ENCODE data around the gene NCAM1.

NCAM1 gene

GRCh38 chr11:113176599-113177360 lies 215.6 kb downstream of the NCAM1 start:
- no peak for DNase-seq

GRCh38 chr11:113177671-113178070 lies 216.5 kb downstream of the NCAM1 start:
- DNase-seq = no peak

GRCh38 chr11:113178381-113179070 lies 217.3 kb downstream of the NCAM1 start:
- DNase-seq = no peak

- DNase-seq = no peak
These were observed 218.0 kb downstream of the NCAM1 start for GRCh38 chr11:113179181-113179704.

GRCh38 chr11:113181094-113181493 lies 219.9 kb downstream of the NCAM1 start:
- DNase-seq = no peak

GRCh38 chr11:113182288-113182687 lies 221.1 kb downstream of the NCAM1 start:
- no peak for DNase-seq

GRCh38 chr11:113184498-113184897 lies 223.3 kb downstream of the NCAM1 start:
- DNase-seq = no peak

GRCh38 chr11:113188371-113188834 lies 227.2 kb downstream of the NCAM1 start:
- DNase-seq = no peak

- DNase-seq = no peak
These were observed 228.9 kb downstream of the NCAM1 start for GRCh38 chr11:113189909-113190667.

GRCh38 chr11:113192121-113192925 lies 231.1 kb downstream of the NCAM1 start:
- DNase-seq = no peak

- no peak for DNase-seq
These were observed 231.8 kb downstream of the NCAM1 start for GRCh38 chr11:113193016-113193415.

GRCh38 chr11:113193946-113194345 lies 232.7 kb downstream of the NCAM1 start:
- DNase-seq = peak; percentile 65

GRCh38 chr11:113195728-113196127 lies 234.5 kb downstream of the NCAM1 start:
- no peak for DNase-seq

- no peak for DNase-seq
These were observed 236.2 kb downstream of the NCAM1 start for GRCh38 chr11:113197446-113197845.

GRCh38 chr11:113198972-113199661 lies 237.9 kb downstream of the NCAM1 start:
- no peak for DNase-seq

- DNase-seq = no peak
These were observed 238.6 kb downstream of the NCAM1 start for GRCh38 chr11:113199866-113200265.

GRCh38 chr11:113201054-113201818 lies 240.0 kb downstream of the NCAM1 start:
- no peak for DNase-seq

- no peak for DNase-seq
These were observed 241.2 kb downstream of the NCAM1 start for GRCh38 chr11:113202431-113202830.

GRCh38 chr11:113203141-113203753 lies 242.0 kb downstream of the NCAM1 start:
- DNase-seq = no peak

- DNase-seq = no peak
These were observed 243.1 kb downstream of the NCAM1 start for GRCh38 chr11:113204280-113204679.
